Tibial artery (tissue), 4 donors: ENCODE data around the gene PCDH17.
A peak's percentile ranks its signal among the peaks of the same experiment; 100 is the strongest.

Source experiments
- DNase-seq, 2 donors: peaks; one replicate each; pipeline ENCODE4 v3.0.0-alpha.2; 2019
- H3K27ac ChIP-seq, 2 donors: fragments of 200-600 bp; sonication (generic) in 1 of 2; 1 replicate in 1 of 2; 2 replicates in 1 of 2; pipeline ENCODE4 v1.5.1; 2018 to 2019; ENCODE audit warnings: mild to moderate bottlenecking in 1 of 2
- H3K27me3 ChIP-seq, 2 donors: fragments of 200-600 bp; sonication (generic) in 1 of 2; one replicate each; pipeline versions ENCODE4 v1.5.1 to v1.6.0; 2016 to 2019
- H3K36me3 ChIP-seq, 3 donors: fragments of 200-600 bp; sonication (generic) in 2 of 3; one replicate each; pipeline ENCODE4 v1.5.1; 2016 to 2019; ENCODE audit warnings: mild to moderate bottlenecking in 2 of 3
- H3K4me1 ChIP-seq, 4 donors: fragments of 200-600 bp; sonication (generic) in 2 of 4; 1 replicate in 3 of 4; 2 replicates in 1 of 4; pipeline ENCODE4 v1.5.1; 2016 to 2019
- H3K4me3 ChIP-seq, 2 donors: fragments of 200-600 bp; sonication (generic) in 1 of 2; 1 replicate in 1 of 2; 2 replicates in 1 of 2; pipeline ENCODE4 v1.5.1; 2018 to 2019; ENCODE audit warnings: mild to moderate bottlenecking in 2 of 2
- H3K9me3 ChIP-seq, 3 donors: fragments of 200-600 bp; sonication (generic) in 1 of 3; one replicate each; pipeline ENCODE4 v1.5.1; 2016 to 2019
- intact Hi-C: fragments of 100-400 bp; cut with DNase I; formaldehyde crosslinking; loops from one replicate; pipeline ENCODE4 v1.15.0; 2023; ENCODE audit warnings: low total_unique reads
- TF ChIP-seq, protein P1 (sequence below), 2 experiments: fragments of 200-600 bp in 1 of 2; fragments of 450-650 bp in 1 of 2; IDR thresholded peaks; one replicate each; pipeline ENCODE4 v1.5.1; 2017 to 2019; ENCODE audit warnings: antibody characterized with exemption in 2 of 2, mild to moderate bottlenecking in 1 of 2, moderate library complexity in 1 of 2

PCDH17 gene

DNA sequence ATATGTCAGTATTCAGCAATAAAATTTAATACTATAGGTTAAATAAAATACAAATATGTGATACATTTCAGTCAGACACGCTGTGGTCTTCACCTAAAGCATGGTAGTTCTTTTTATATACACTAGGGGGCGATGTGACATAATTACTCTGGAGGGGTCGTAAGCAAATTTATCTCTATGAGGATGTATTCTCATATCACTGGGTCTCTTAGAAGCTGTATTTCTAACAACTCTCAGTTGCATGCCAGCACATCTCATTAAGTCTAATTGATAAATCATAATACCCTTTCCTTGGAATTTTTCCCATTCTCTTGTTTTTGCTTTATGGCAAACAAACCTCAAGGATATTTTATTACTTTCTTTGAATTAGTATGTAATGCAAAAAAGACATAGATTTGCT lies 3.9 kb upstream of the PCDH17 start:
- no peaks in the 10 kb centered on the region for H3K9me3 ChIP-seq
- no peaks in the 10 kb centered on the region for H3K36me3 ChIP-seq
- H3K27me3 ChIP-seq = peaks cover 0 to 56% of the 10 kb centered on the region in 2 donors
- H3K4me1 ChIP-seq = peaks cover 3 to 36% (median 30%) of the 10 kb centered on the region in 4 donors
- TF ChIP-seq, protein P1, sequence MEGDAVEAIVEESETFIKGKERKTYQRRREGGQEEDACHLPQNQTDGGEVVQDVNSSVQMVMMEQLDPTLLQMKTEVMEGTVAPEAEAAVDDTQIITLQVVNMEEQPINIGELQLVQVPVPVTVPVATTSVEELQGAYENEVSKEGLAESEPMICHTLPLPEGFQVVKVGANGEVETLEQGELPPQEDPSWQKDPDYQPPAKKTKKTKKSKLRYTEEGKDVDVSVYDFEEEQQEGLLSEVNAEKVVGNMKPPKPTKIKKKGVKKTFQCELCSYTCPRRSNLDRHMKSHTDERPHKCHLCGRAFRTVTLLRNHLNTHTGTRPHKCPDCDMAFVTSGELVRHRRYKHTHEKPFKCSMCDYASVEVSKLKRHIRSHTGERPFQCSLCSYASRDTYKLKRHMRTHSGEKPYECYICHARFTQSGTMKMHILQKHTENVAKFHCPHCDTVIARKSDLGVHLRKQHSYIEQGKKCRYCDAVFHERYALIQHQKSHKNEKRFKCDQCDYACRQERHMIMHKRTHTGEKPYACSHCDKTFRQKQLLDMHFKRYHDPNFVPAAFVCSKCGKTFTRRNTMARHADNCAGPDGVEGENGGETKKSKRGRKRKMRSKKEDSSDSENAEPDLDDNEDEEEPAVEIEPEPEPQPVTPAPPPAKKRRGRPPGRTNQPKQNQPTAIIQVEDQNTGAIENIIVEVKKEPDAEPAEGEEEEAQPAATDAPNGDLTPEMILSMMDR (IDR thresholded peaks at IDR 0.05) = peak; percentile 26 to 49
- intact Hi-C loops = no loop called here
- no peak overlapping the region for H3K4me3 ChIP-seq
- no peak overlapping the region for H3K27ac ChIP-seq
- no peak for DNase-seq

DNA sequence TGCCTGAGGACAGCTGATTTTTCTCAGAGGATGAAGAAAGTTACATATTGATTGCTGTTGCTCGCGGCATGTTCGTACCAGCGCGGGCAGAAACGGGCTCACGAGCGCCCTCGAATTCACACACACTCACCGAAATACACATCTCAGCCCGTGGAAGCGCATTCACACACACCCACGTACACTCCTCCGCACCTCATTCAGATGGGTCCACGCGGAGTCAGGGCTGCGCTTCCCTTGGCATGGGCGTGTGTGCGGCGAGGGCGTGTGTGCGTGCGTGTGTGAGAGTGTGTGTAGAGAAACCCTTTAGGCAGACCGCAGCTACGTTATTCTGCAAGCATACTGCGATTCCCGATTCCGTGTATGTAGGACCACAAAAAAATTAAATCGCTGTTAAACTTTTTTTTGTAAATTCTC lies 2.1 kb upstream of the PCDH17 start:
- peaks cover 3 to 38% (median 30%) of the 10 kb centered on the region in 4 donors for H3K4me1 ChIP-seq
- intact Hi-C loops = no loop called here
- TF ChIP-seq, protein P1 (IDR thresholded peaks at IDR 0.05) = no peak

DNA sequence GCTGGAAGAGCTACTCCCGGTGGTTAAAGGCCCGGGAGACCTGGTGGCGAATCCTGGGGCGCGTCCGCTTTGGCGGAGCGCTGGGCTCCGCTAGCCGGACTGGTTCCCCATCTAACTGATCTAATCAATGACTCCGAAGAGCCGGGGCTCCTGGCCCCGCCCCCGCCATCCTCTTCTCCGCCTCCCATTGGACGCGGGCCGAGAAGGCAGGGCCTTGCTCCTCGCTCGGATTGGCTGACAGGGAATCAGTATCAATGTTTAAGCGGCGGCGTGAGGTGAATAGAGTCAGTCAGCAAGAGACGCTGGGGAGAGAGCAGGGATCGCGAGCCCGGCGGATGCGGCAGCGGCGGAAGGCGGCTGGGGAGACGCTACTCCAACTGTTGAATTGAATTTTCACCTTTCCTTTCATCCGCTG lies 1.7 kb upstream of the PCDH17 start:
- Histone ChIP-seq H3K27ac (no peak overlapping the region), H3K4me1 (peaks cover 3 to 38% (median 32%) of the 10 kb centered on the region in 4 donors), H3K36me3 (no peaks in the 10 kb centered on the region), H3K27me3 (peaks cover 0 to 77% of the 10 kb centered on the region in 2 donors), H3K9me3 (peaks cover 0 to 15% (median 0%) of the 10 kb centered on the region in 3 donors), H3K4me3 (peak overlapping the region; percentile 51 to 57)
- intact Hi-C loops = no loop called here
- TF ChIP-seq, protein P1 (IDR thresholded peaks at IDR 0.05) = no peak
- peak; percentile 90 to 92 for DNase-seq

More for the DNA sequence above, 2.1 kb upstream of the PCDH17 start:
- Histone ChIP-seq H3K27ac (no peak overlapping the region), H3K27me3 (peaks cover 0 to 73% of the 10 kb centered on the region in 2 donors), H3K4me3 (peak overlapping the region; percentile 51 to 57), H3K9me3 (peaks cover 0 to 15% (median 0%) of the 10 kb centered on the region in 3 donors), H3K36me3 (no peaks in the 10 kb centered on the region)
- peak; percentile 28 to 61 for DNase-seq

DNA sequence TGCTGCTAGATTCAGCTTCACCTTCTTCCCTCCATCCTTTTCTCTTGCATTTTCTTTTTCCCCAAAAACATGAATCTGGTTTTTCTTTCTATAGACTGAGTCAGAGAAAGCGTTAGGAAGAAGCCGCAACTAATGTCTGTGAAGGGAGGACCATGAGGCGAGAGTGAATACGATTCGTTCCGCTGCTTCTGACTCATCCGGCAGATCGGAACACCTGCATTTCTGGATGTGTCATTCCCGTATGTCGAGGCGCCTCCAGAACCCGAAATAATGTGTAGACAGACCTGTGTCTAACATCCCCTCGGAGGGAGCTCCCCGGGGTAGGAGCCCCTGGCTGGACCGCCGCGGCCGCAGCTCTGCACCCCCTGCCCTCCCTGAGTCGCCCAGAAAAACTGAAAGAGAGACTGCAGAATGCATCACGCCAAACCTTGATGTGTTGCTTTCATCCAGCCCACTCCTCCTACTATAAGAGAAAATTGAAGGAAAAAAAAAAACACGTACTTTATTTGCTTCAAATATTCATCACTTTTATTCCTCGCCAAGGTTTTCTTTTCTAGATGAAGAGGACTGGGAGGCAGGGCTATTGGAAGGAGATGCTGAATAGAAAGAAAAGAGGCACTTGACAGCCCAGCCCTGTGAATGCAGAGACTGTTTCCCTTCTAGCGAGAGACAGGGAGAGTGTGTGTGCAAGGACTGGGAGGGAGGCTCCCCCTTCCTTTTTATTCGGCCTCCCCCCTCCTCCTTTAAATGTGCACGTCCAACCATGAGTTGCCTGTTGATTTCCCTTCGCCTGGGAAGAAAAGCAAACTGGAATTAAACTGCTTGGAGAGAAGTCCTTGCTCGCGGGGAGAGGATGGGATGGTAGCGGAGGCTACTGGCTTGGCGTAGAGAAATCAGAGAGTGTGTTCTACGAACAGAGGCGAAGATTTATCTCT lies 616 bp upstream of the PCDH17 start:
- Histone ChIP-seq H3K27ac (peak overlapping the region; percentile 20 to 52), H3K4me3 (peak overlapping the region; percentile 51 to 57), H3K27me3 (peaks cover 0 to 79% of the 10 kb centered on the region in 2 donors), H3K36me3 (no peaks in the 10 kb centered on the region), H3K4me1 (peaks cover 3 to 38% (median 34%) of the 10 kb centered on the region in 4 donors), H3K9me3 (peaks cover 0 to 15% (median 0%) of the 10 kb centered on the region in 3 donors)
- intact Hi-C loops = no loop called here
- DNase-seq = no peak
- TF ChIP-seq, protein P1 (IDR thresholded peaks at IDR 0.05) = no peak

DNA sequence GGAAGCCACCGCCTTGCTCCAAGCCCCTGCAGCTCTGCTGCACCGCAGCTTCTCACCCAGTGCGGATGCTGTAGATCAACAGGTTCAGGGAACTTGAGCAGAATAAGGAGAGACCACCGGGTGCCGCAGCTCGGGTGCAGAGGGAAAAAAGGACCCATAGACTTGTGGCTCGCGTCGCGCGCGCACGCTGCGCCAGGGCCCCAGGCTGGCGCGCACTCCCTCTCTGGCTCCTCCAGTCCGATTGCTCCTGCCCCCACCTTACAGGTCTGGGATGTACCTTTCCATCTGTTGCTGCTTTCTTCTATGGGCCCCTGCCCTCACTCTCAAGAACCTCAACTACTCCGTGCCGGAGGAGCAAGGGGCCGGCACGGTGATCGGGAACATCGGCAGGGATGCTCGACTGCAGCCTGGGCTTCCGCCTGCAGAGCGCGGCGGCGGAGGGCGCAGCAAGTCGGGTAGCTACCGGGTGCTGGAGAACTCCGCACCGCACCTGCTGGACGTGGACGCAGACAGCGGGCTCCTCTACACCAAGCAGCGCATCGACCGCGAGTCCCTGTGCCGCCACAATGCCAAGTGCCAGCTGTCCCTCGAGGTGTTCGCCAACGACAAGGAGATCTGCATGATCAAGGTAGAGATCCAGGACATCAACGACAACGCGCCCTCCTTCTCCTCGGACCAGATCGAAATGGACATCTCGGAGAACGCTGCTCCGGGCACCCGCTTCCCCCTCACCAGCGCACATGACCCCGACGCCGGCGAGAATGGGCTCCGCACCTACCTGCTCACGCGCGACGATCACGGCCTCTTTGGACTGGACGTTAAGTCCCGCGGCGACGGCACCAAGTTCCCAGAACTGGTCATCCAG lies 964 bp downstream of the PCDH17 start:
- H3K27me3 ChIP-seq = peaks cover 0 to 71% of the 10 kb centered on the region in 2 donors
- H3K9me3 ChIP-seq = peaks cover 0 to 15% (median 0%) of the 10 kb centered on the region in 3 donors
- DNase-seq = peak; percentile 20 to 63
- intact Hi-C loops = no loop called here
- peak overlapping the region; percentile 51 to 57 for H3K4me3 ChIP-seq
- peaks cover 3 to 38% (median 34%) of the 10 kb centered on the region in 4 donors for H3K4me1 ChIP-seq
- H3K27ac ChIP-seq = peak overlapping the region; percentile 20 to 28
- H3K36me3 ChIP-seq = no peaks in the 10 kb centered on the region
- TF ChIP-seq, protein P1 (IDR thresholded peaks at IDR 0.05) = no peak
